ENCODE measurements around the gene PDCD11.

The PDCD11 gene

GRCh38 chr10:103491729-103492364 lies 95.4 kb downstream of the PDCD11 start:
- peak; percentile 84 for DNase-seq
- H3K9ac ChIP-seq (ENCODE audit: low read length) = no peak overlapping the region
- H3K56ac ChIP-seq (ENCODE audit: low read length) = no peak overlapping the region
- no peak overlapping the region for H3K4me3 ChIP-seq (ENCODE audit: low read length)
- no peak overlapping the region for H4K8ac ChIP-seq (ENCODE audit: low read depth, low read length)
- H2BK120ac ChIP-seq (ENCODE audit: low read depth, low read length) = no peak overlapping the region
- H4K5ac ChIP-seq (ENCODE audit: low read length) = no peak overlapping the region
- H3K79me1 ChIP-seq (ENCODE audit: low read length) = no peaks in the 10 kb centered on the region
- H3K4me2 ChIP-seq (ENCODE audit: low read length) = no peak overlapping the region
- no peaks in the 10 kb centered on the region for H3K4me1 ChIP-seq (ENCODE audit: control insufficient read depth, low read depth, low read length)
- no peak overlapping the region for H2BK15ac ChIP-seq (replicated peaks; ENCODE audit: low read depth)
- H2AK5ac ChIP-seq (ENCODE audit: low read length) = no peak overlapping the region
- H3K79me2 ChIP-seq (ENCODE audit: control insufficient read depth, insufficient read depth, low read length) = no peaks in the 10 kb centered on the region
- no peaks in the 10 kb centered on the region for H3K36me3 ChIP-seq (ENCODE audit: control insufficient read depth, insufficient read depth, low read length)
- H3K27ac ChIP-seq (ENCODE audit: low read depth, low read length) = no peak overlapping the region
- no CpG with 5 or more reads among the region's 7 CpGs for WGBS (ENCODE audit: extremely low coverage, insufficient coverage, low lambda C conversion rate)
- no peak overlapping the region for H3K4ac ChIP-seq (ENCODE audit: low read depth, low read length)
- peaks cover 22% of the 10 kb centered on the region for H3K27me3 ChIP-seq (ENCODE audit: insufficient read depth, low read length, poor library complexity)
- H2BK5ac ChIP-seq (ENCODE audit: low read length) = no peak overlapping the region
- no peak overlapping the region for H3K18ac ChIP-seq (ENCODE audit: low read length)
- H3K23ac ChIP-seq (ENCODE audit: low read length) = no peak overlapping the region

DNA sequence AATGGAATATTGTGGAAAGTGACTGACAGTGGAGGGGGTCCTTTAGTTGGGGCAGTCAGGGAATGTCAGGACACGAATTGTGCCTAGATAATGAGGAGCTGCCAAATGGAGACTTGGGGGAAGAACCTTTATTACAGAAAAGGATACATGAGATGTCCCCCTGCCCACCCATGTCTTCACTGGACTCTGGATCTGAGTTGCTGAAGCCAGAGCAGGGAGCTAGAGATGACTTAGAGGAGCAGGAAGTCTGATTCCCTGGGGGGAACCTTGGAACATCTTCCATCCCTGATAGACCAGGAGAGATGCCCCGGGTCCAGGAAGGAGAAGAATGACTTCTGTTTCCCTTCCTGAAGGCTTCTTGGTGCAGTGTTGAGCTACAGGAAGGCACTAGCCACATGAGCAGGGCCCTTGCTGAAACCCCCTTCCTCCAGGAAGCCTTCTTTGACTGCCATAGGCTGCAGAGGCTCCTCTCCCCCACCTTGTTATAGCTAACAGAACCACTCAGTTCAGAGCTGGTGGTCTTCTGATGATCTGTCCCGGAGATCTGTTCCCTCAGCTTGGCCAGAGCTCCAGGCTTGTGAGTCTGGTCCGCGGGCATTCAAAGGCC lies 96.3 kb downstream of the PDCD11 start:
- Histone ChIP-seq H4K8ac (ENCODE audit: low read depth, low read length) (no peak overlapping the region), H3K79me2 (ENCODE audit: control insufficient read depth, insufficient read depth, low read length) (no peaks in the 10 kb centered on the region)

GRCh38 chr10:103493362-103493915 lies 97.0 kb downstream of the PDCD11 start, which contains the start of gene NEURL1:
TSS of gene NEURL1 (plus strand) at chr10:103493705. CDS start at chr10:103494388, 683 bp downstream.
- H4K8ac ChIP-seq (ENCODE audit: low read depth, low read length) = no peak within 1 kb of the TSS
- no peak within 1 kb of the TSS for H3K18ac ChIP-seq (ENCODE audit: low read length)
- DNase-seq = peak; percentile 58
- no peak within 1 kb of the TSS for H2AK5ac ChIP-seq (ENCODE audit: low read length)
- H3K23ac ChIP-seq (ENCODE audit: low read length) = no peak within 1 kb of the TSS
- no peak within 1 kb of the TSS for H3K27ac ChIP-seq (ENCODE audit: low read depth, low read length)
- H3K4me1 ChIP-seq (ENCODE audit: control insufficient read depth, low read depth, low read length) = no peaks in the 10 kb centered on the region
- no peaks in the 10 kb centered on the region for H3K36me3 ChIP-seq (ENCODE audit: control insufficient read depth, insufficient read depth, low read length)
- H3K56ac ChIP-seq (ENCODE audit: low read length) = peak within 1 kb of the TSS; percentile 15
- H3K79me2 ChIP-seq (ENCODE audit: control insufficient read depth, insufficient read depth, low read length) = no peaks in the 10 kb centered on the region
- no peaks in the 10 kb centered on the region for H3K79me1 ChIP-seq (ENCODE audit: low read length)
- H3K4me3 ChIP-seq (ENCODE audit: low read length) = no peak within 1 kb of the TSS
- H3K4ac ChIP-seq (ENCODE audit: low read depth, low read length) = no peak within 1 kb of the TSS
- no peak within 1 kb of the TSS for H4K5ac ChIP-seq (ENCODE audit: low read length)
- H2BK5ac ChIP-seq (ENCODE audit: low read length) = no peak within 1 kb of the TSS
- no CpG with 5 or more reads among the region's 65 CpGs for WGBS (ENCODE audit: extremely low coverage, insufficient coverage, low lambda C conversion rate)
- no peak within 1 kb of the TSS for H2BK15ac ChIP-seq (replicated peaks; ENCODE audit: low read depth)
- peak within 1 kb of the TSS; percentile 21 for H3K9ac ChIP-seq (ENCODE audit: low read length)
- no peak within 1 kb of the TSS for H2BK120ac ChIP-seq (ENCODE audit: low read depth, low read length)
- peak within 1 kb of the TSS; percentile 73 for H3K4me2 ChIP-seq (ENCODE audit: low read length)
- H3K27me3 ChIP-seq (ENCODE audit: insufficient read depth, low read length, poor library complexity) = peaks cover 23% of the 10 kb centered on the region

More for the DNA sequence above, 96.3 kb downstream of the PDCD11 start:
- Histone ChIP-seq H3K4me3 (ENCODE audit: low read length) (no peak overlapping the region), H3K23ac (ENCODE audit: low read length) (no peak overlapping the region), H3K4me2 (ENCODE audit: low read length) (no peak overlapping the region), H2AK5ac (ENCODE audit: low read length) (no peak overlapping the region), H2BK5ac (ENCODE audit: low read length) (no peak overlapping the region), H2BK120ac (ENCODE audit: low read depth, low read length) (no peak overlapping the region), H3K9ac (ENCODE audit: low read length) (no peak overlapping the region), H2BK15ac (replicated peaks; ENCODE audit: low read depth) (no peak overlapping the region), H3K18ac (ENCODE audit: low read length) (no peak overlapping the region), H3K36me3 (ENCODE audit: control insufficient read depth, insufficient read depth, low read length) (no peaks in the 10 kb centered on the region), H4K5ac (ENCODE audit: low read length) (no peak overlapping the region), H3K4ac (ENCODE audit: low read depth, low read length) (no peak overlapping the region), H3K27me3 (ENCODE audit: insufficient read depth, low read length, poor library complexity) (peaks cover 23% of the 10 kb centered on the region), H3K27ac (ENCODE audit: low read depth, low read length) (no peak overlapping the region), H3K79me1 (ENCODE audit: low read length) (no peaks in the 10 kb centered on the region), H3K56ac (ENCODE audit: low read length) (no peak overlapping the region), H3K4me1 (ENCODE audit: control insufficient read depth, low read depth, low read length) (no peaks in the 10 kb centered on the region)
- no peak for DNase-seq
- no CpG with 5 or more reads among the region's 5 CpGs for WGBS (ENCODE audit: extremely low coverage, insufficient coverage, low lambda C conversion rate)

- Histone ChIP-seq H3K79me1 (ENCODE audit: low read length) (no peaks in the 10 kb centered on the region), H2BK5ac (ENCODE audit: low read length) (no peak overlapping the region), H3K36me3 (ENCODE audit: control insufficient read depth, insufficient read depth, low read length) (no peaks in the 10 kb centered on the region), H3K4me1 (ENCODE audit: control insufficient read depth, low read depth, low read length) (no peaks in the 10 kb centered on the region), H3K4me2 (ENCODE audit: low read length) (peak overlapping the region; percentile 73), H4K5ac (ENCODE audit: low read length) (no peak overlapping the region), H3K4me3 (ENCODE audit: low read length) (no peak overlapping the region), H3K4ac (ENCODE audit: low read depth, low read length) (no peak overlapping the region), H2AK5ac (ENCODE audit: low read length) (no peak overlapping the region), H2BK15ac (replicated peaks; ENCODE audit: low read depth) (no peak overlapping the region), H3K9ac (ENCODE audit: low read length) (peak overlapping the region; percentile 21), H3K23ac (ENCODE audit: low read length) (no peak overlapping the region), H3K18ac (ENCODE audit: low read length) (no peak overlapping the region), H3K56ac (ENCODE audit: low read length) (no peak overlapping the region), H3K27ac (ENCODE audit: low read depth, low read length) (no peak overlapping the region), H3K79me2 (ENCODE audit: control insufficient read depth, insufficient read depth, low read length) (no peaks in the 10 kb centered on the region), H3K27me3 (ENCODE audit: insufficient read depth, low read length, poor library complexity) (peaks cover 23% of the 10 kb centered on the region), H4K8ac (ENCODE audit: low read depth, low read length) (no peak overlapping the region), H2BK120ac (ENCODE audit: low read depth, low read length) (no peak overlapping the region)
- WGBS (ENCODE audit: extremely low coverage, insufficient coverage, low lambda C conversion rate) = no CpG with 5 or more reads among the region's 92 CpGs
- no peak for DNase-seq
Measured at GRCh38 chr10:103493916-103494877, 97.8 kb downstream of the PDCD11 start.

DNA sequence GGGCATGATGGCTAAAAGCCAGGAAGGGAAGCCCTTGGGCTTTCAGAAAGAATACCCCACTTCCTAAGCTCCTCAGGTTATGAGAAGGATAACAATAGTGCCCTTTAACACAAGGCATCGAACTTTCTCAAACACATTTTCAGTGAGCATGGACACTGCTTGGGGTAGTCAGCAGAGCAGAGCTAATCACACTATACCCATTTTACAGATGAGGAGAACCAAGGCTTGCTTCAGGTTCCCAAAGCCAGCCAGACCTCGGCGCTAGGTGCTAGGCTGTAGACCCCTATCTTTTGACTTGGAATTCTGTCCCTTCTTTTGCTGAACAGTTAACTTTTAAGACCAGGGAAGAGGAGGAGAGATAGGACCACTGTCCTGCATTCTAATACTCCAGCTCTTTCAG lies 98.9 kb downstream of the PDCD11 start:
- no peak overlapping the region for H3K4me2 ChIP-seq (ENCODE audit: low read length)
- no CpG with 5 or more reads among the region's 3 CpGs for WGBS (ENCODE audit: extremely low coverage, insufficient coverage, low lambda C conversion rate)
- no peaks in the 10 kb centered on the region for H3K36me3 ChIP-seq (ENCODE audit: control insufficient read depth, insufficient read depth, low read length)
- H3K79me2 ChIP-seq (ENCODE audit: control insufficient read depth, insufficient read depth, low read length) = no peaks in the 10 kb centered on the region
- no peak overlapping the region for H3K9ac ChIP-seq (ENCODE audit: low read length)
- H3K56ac ChIP-seq (ENCODE audit: low read length) = no peak overlapping the region
- no peak overlapping the region for H3K4me3 ChIP-seq (ENCODE audit: low read length)
- no peaks in the 10 kb centered on the region for H3K79me1 ChIP-seq (ENCODE audit: low read length)
- DNase-seq = no peak
- H2BK5ac ChIP-seq (ENCODE audit: low read length) = no peak overlapping the region
- H3K27ac ChIP-seq (ENCODE audit: low read depth, low read length) = no peak overlapping the region
- no peak overlapping the region for H3K4ac ChIP-seq (ENCODE audit: low read depth, low read length)
- no peak overlapping the region for H2BK15ac ChIP-seq (replicated peaks; ENCODE audit: low read depth)
- no peak overlapping the region for H4K5ac ChIP-seq (ENCODE audit: low read length)
- H4K8ac ChIP-seq (ENCODE audit: low read depth, low read length) = no peak overlapping the region
- H2BK120ac ChIP-seq (ENCODE audit: low read depth, low read length) = no peak overlapping the region
- H3K4me1 ChIP-seq (ENCODE audit: control insufficient read depth, low read depth, low read length) = no peaks in the 10 kb centered on the region
- peaks cover 23% of the 10 kb centered on the region for H3K27me3 ChIP-seq (ENCODE audit: insufficient read depth, low read length, poor library complexity)
- no peak overlapping the region for H2AK5ac ChIP-seq (ENCODE audit: low read length)
- no peak overlapping the region for H3K18ac ChIP-seq (ENCODE audit: low read length)
- H3K23ac ChIP-seq (ENCODE audit: low read length) = no peak overlapping the region

Data from mesendoderm (in vitro differentiated cells).